Renal cortex interstitium (tissue), 11 donors: Measurements from ENCODE around the gene CBARP. TPM values are rescaled to one million over a fixed set of nuclear protein-coding genes. Genes with fewer than 3 reads are reported as not detected.

Experiments used
- DNase-seq, 11 donors: peaks; one replicate each; pipeline ENCODE4 v3.0.0-alpha.2; 2013; ENCODE audit warnings: low read depth in 9 of 11, low spot score in 4 of 11; ENCODE audit errors: extremely low read depth in 1 of 11
- polyA plus RNA-seq, 3 donors: library from polyadenylated mRNA; unstranded; fragments of 120-200 nt; gene quantifications; one replicate each; pipeline ENCODE4 v1.2.1, GENCODE V29; 2013; ENCODE audit not compliant: insufficient read length in 3 of 3

The CBARP gene
- polyA plus RNA-seq, 3 donors: 1.5 to 8.7 (median 2.0) TPM

- no peak for DNase-seq
Observed at GRCh38 chr19:1267477-1268225, 29.8 kb upstream of the CBARP start.

GRCh38 chr19:1266916-1267476 lies 29.2 kb upstream of the CBARP start:
- DNase-seq: no peak

- DNase-seq: no peak
Observed at GRCh38 chr19:1266129-1266915, 28.5 kb upstream of the CBARP start.

- DNase-seq: no peak
Observed at GRCh38 chr19:1265615-1266128, 27.9 kb upstream of the CBARP start.

- no peak for DNase-seq
Observed at GRCh38 chr19:1264801-1265614, 27.2 kb upstream of the CBARP start.

GRCh38 chr19:1263188-1263587 lies 25.4 kb upstream of the CBARP start:
- no peak for DNase-seq

GRCh38 chr19:1262623-1263123 lies 24.9 kb upstream of the CBARP start:
- DNase-seq: no peak

GRCh38 chr19:1261798-1262622 lies 24.2 kb upstream of the CBARP start:
- DNase-seq: no peak

GRCh38 chr19:1261538-1261797 lies 23.7 kb upstream of the CBARP start:
- DNase-seq: no peak

- DNase-seq: peak in 10 of 11 donors; percentile 90 to 95 (median 94)
Observed at GRCh38 chr19:1260749-1261537, 23.1 kb upstream of the CBARP start.

GRCh38 chr19:1259876-1260748 lies 22.3 kb upstream of the CBARP start:
- DNase-seq: no peak

- no peak for DNase-seq
Observed at GRCh38 chr19:1259206-1259875, 21.5 kb upstream of the CBARP start.

- DNase-seq: no peak
Observed at GRCh38 chr19:1258707-1259205, 21.0 kb upstream of the CBARP start.

GRCh38 chr19:1258163-1258492 lies 20.3 kb upstream of the CBARP start:
- no peak for DNase-seq

- DNase-seq: no peak
Observed at GRCh38 chr19:1257475-1258162, 19.8 kb upstream of the CBARP start.
